Uterus (tissue), 2 donors: ENCODE results near the gene USP20.

Source experiments
- CTCF ChIP-seq, 4 experiments: fragments of 200-600 bp in 2 of 4; fragments of 450-650 bp in 2 of 4; sonication (generic) in 2 of 4; IDR thresholded peaks; one replicate each; pipeline ENCODE4 v1.5.1; 2016 to 2019; ENCODE audit warnings: antibody characterized with exemption in 4 of 4, mild to moderate bottlenecking in 2 of 4, moderate library complexity in 1 of 4
- POLR2A ChIP-seq, 2 donors: fragments of 450-650 bp; IDR thresholded peaks; one replicate each; pipeline ENCODE4 v1.6.1; 2016; ENCODE audit warnings: antibody characterized with exemption in 2 of 2, mild to moderate bottlenecking in 1 of 2, moderate library complexity in 1 of 2

- TF ChIP-seq CTCF (IDR thresholded peaks at IDR 0.05) (no peak), POLR2A (IDR thresholded peaks at IDR 0.05) (no peak)
These were observed 18.4 kb downstream of the USP20 start for GRCh38 chr9:129853614-129854013.
